SHP77 (cell line): ENCODE data around the gene SAMHD1.
A peak's percentile ranks its signal among the peaks of the same experiment; 100 is the strongest.
"Not testable (repeated sequence)": the region's sequence is repeated elsewhere in the genome, so short reads cannot be mapped to it uniquely, and the experiment has no call there.

ENCODE experiments used
- DNase-seq, 2 experiments: peaks; one replicate each; lab custom pipeline; 2025; lab: John Stamatoyannopoulos, UW

The SAMHD1 gene

DNA sequence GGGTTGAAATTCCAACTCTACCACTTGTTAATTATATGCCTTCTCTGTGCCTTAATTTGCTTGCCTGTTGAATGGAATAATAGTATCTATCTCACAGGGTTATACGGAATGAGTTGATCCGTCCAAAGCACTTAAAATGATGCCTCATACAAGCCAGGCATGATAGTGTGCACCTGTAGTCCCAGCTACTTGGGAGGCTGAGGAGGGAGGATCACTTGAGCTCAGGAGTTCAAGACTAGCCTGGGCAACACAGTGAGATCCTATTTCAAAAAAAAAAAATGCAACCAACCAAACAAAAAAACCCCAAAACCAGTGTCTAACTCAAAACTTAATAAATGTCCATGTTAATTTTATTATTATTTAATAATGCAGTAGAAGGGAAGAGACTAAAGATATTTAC, 35.3 kb downstream of the SAMHD1 start:
- no peak for DNase-seq

DNA sequence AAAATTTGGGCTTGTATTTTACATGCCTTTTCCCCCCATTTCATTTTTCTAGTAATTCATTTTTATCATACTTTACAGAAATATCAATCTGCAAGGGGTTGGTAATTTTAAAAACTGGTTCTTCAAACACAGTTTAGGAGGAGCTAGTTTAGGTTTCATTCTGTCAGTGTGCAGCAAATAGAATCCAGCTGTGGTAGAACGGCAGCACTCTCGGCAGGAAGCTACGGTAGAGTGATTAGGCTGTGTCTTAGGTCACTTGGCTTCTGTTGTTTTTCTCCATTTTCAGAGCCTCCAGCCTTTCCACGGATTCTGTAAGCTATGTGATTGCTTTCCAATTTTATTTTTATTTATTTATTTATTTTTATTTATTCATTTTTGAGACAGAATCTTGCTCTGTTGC, 42.9 kb downstream of the SAMHD1 start:
- DNase-seq: no peak

DNA sequence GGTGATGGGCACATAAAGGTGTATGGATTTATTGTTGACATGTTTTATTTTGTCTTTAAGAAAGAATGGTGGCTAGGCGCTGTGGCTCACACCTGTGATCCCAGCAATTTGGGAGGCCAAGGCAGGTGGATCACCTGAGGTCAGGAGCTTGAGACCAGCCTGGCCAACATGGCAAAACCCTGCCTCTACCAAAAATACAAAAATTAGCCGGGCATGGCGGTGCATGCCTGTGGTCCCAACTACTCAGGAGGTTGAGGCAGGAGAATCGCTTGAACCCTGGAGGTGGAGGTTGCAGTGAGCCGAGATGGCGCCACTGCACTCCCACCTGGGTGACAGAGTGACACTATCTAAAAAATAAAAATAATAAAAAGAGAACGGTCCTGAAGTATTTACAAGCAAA, 45.4 kb downstream of the SAMHD1 start:
- not testable (repeated sequence) for DNase-seq

DNA sequence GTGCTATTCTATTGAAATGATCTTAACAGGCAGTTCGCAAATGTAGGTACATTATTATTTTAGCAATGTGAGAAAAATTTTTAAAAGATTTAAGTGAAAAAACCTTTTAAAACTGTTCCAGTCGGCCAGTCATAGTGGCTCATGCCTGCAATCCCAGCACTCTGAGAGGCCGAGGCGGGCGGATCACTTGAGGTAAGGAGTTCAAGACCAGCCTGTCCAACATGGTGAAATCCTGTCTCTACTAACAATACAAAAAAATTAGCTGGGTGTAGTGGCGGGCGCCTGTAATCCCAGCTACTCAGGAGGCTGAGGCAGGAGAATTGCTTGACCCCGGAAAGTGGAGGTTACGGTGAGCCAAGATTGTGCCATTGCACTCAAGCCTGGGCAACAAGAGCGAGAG, 45.9 kb downstream of the SAMHD1 start:
- not testable (repeated sequence) for DNase-seq

DNA sequence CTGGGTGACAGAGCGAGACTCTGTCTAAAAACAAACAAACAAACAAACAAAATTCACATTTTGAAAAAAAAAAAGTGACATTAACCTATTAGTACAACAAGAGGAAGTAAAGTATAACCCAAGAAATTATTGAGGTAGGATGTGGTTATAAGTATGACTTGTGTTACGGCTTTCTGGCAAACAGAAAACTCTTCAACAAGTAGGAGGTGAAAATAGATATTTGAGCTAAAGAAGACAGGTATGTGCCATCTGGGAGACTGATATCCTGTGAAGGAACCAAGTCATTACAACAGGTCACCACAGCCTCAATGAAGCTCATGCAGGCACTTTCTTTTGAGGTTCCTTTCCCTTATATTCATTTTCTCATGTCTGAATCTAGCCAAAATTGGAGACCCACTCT, 46.8 kb downstream of the SAMHD1 start:
- DNase-seq: no peak

DNA sequence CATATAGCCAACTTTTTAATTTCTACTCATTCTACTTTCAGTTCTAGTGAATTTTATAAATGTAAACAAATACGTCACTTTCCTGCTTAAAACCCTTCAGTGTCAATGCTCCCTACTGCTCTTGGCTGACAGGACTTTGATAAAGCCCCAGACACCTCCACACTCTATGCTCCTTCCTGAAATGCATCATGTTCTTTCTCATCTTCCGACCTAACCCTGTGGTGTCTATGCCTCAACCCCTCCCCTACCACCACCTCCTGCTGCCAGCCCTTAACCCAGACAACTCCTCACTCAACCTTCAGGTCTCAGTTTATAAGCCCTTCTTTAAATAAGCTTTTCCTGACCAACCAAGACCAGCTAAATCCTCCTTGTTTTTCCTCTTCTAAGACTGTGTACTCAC, 56.5 kb downstream of the SAMHD1 start:
- DNase-seq: no peak

DNA sequence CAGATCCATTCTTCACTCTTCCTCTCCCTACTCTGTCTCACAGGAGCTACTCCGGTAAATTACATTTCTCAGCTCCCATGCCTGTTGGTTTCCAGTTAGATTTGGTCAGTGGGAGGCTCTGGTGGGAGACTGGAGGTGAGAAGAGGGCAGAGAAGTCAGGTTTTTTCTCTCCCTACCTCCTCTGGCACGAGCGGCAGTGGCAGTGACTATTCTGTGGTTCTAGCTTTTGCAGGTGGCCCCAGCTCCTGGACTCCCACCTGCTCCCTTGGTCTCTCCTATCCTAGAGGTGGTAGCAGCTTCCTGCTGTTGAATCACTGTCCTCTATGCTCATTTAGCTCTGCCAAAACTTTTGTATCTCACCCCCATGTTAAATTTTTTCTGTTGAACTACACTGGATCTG, 57.7 kb downstream of the SAMHD1 start:
- no peak for DNase-seq

DNA sequence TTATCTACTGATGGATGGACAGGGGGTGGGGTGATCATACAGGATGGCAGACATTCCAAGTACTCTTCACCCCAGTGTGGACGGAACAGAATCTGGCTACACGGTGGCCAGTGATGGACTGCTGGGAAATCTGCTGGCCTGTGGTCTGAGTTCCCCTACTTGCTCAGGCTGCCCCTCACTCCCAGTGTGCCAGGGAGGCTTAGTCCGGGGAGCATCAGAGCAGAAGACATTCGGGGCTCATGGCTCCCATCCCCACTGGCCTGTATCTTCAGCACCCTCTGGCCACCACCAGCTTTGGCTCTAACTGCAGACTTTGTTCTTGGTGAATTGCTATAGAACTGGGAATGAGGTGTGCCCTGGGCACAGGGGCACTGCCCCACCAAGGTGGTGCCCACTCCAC, 60.3 kb downstream of the SAMHD1 start:
- DNase-seq: no peak

DNA sequence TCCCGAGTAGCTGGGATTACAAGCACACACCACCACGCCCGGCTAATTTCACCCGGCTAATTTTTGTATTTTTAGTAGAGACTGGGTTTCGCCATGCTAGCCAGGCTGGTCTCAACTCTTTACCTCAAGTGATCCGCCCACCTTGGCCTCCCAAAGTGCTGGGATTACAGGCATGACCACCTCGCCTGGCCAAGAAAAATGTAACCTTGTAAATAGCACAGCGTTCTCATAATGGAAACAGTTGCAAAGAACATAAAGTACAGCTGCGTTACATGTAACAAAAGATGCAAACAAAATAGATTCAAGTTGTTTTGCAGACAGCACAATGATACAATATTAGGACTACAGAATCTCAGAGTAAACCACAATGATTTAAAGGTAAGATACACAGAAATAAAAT, 60.9 kb downstream of the SAMHD1 start:
- DNase-seq: no peak

DNA sequence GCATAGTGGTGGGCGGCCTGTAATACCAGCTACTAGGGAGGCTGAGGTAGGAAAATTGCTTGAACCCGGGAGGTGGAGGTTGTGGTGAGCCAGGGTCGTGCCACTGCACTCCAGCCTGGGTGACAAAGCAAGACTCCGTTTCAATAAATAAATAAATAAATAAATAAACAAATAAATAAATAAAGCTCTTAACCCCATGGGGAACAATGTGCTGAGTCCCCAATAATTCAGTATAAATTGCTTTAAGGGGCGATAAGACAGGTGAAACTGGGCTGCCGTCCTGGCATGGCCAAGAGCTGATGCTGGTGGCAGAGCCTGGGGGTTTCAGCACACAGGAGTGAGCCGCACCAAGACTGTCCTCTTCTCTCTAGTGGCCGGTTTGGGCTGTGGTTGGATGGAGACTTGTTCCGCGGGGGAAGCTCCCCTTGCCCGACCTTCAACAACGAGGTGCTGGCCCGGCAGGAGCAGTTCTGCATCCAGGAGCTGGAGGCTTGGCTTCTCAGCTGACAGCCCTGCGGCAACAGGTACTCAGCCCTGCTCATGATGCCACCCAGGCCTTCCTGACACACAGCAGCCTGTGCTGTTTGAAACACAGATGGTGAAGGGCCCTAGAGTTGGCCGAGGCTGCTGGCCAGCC, 62.5 kb downstream of the SAMHD1 start:
- DNase-seq: no peak

DNA sequence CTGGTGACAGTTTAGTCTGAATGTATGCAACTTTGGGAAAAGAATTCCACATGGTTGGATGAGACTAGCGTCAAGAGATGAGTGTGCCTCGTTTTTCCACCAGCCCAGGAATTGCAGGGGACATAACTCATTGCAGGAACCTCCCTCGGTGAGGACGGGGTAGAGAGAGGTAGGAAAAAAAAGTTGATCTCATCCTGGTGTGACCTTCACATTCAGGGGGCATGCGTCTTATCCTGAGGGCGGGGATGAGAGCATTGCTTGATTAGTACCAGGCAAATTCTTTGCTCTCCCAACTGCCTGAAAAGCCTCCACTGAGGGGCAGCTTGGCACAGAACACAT, 63.8 kb downstream of the SAMHD1 start:
- no peak for DNase-seq

DNA sequence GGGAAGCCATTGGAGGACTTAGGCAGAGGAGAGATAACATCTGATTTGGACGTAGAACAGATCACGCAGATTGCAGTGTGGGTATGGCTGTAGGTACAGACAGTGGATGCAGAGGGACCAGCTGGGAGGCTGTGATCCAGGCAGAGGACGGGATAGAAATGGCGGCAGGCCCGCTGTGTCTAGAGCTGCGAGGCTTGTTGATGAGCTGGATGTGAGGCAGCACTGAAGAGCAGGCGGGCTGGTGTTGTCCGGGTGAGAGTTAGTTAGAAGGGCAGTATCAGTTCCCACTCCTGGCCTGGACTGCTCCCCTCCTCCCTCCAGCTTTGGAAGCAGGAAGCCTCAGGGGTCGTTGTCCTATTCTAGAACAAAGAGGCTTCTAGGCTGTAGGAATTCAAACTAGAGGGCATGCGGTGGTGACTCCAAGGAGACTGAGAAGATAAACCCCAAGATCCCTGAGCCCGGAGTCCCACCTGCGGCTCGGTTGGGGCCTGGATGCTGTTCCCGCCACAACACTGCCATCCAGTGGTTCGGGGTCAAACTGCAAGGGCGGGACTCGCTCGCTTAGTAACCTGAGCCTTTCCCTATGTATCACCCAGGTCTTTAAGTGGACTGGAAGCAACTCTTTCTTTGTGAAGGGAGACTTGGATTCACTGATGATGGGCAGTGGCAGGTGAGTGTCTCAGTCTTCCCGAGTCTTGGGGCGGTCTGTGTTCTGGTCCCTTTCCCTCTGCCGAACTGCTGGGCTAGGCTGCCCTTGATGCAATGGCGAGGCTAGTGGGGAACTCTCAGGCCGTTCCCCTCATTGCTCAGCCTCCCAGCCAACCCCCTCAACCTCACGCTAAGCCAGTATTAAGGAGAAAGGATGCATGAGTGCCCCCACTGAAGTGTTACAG, 64.4 kb downstream of the SAMHD1 start:
- DNase-seq: peak; percentile 80 to 82

DNA sequence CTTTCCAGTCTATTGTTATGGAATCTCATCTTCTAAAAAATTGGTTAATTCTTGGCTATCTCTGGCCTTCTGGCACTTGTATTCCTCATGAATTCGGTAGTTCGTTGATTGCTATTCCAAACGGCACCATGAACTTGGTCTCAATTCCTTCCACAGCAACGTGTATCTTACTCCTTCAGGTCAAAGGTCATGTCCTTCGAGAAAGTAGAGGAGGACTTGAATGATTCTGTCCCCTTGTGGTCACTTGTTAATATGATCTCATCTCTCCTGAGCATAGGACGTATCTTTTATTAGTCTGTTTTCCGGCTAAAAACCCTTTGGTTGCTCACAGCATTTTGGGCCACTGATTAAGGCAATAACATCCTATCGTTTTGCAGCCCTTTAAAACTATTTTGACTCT, 66.2 kb downstream of the SAMHD1 start:
- DNase-seq: no peak

DNA sequence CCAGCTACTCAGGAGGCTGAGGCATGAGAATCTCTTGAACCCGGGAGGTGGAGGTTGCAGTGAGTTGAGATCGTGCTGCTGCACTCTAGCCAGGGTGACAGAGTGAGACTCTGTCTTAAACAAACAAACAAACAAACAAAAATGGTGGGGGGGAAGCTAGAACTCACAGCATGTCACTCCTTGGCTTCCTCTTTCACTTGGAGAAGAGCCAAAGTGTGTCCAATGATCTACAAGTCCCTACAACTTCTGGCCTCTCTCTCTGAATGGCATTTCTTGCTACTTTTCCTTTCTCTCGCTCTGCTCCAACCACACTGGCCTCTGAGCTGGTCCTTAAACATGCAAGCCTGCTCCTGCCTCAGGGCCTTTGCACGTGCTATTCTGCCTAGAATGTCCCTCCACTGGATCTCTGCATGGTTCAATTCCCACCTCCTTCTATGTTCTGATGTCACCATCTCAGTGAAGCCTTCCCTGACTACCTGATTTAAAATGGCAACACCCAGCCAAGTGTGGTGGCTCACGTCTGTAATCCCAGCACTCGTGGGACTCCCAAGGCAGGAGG, 67.5 kb downstream of the SAMHD1 start:
- DNase-seq: no peak

DNA sequence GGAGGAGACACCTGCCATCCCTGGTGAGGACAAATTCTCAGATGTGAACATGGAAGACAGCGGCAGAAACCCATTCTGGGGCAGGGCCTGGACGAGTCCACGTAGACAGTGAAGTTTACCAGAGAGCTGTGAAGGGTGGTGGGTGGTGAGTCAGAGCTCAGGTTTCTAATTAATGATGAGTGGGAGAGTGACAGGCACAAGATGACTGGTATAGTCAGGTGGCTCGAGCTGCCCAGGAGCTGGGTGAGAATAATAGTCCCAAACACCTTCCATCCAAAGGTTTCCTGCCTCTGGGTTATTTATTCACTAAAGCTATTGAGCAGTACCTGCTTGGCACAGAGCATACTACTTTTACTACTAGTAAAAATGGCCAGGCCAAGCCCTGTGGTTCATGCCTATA, 69.6 kb downstream of the SAMHD1 start:
- DNase-seq: no peak

DNA sequence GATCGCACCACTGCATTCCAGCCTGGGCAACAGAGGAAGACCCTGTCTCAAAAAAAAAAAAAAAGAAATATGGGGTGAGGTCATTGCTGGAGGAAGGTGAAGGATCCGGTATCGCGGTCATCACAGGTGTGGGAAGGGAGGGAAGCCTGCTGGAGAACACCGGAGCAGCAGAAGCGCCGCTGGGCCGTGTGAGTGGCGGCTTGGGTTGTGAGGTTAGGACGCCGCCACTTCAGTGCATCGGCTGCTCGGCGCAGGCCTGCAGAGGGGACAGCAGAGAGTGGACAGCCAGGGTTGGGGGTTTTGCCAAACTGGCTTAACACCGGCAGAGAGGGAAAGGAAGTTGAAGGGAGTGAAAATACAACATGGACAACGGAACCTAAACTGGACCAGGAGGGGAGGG, 70.2 kb downstream of the SAMHD1 start:
- DNase-seq: no peak

DNA sequence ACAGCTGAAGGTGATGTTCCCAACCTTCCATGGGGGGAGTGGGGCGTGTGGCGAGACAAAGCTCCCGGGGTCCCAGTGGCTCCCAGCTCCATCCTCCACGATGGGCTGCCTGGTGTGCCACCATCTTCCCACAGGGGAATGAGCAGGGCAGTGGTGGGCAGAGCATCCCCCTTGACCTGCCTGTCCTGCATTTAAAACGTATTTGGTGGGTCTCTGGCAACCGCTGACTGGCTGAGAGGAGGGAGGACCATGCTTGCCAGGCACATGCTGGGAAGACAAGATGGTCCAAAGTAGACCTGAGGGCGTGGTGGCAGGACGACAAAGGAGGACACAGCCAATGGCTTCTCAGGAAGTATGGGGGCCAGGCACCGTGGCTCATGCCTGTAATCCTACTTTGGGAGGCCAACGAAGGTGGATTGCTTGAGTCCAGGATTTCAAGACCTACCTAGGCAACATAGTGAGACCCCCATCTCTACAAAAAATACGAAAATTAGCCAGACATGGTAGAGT, 70.7 kb downstream of the SAMHD1 start:
- DNase-seq: no peak

DNA sequence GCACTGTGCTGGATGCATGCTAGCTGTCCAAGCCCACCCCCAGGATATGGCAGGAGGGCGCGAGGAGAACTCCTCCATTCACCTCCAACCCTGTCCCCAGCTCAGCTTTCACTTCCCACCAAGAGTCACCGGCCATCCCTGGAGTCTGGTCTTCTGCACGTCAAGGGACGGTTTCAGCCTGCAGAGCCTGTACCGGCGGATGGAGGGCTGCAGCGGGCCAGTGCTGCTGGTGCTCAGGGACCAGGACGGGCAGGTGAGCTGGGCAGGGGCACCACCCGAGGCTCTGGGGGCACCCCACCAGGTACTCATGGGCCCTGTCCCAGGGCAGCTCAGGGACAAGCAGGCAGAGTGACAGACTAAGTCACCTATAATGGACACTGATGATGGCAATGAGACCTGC, 72.6 kb downstream of the SAMHD1 start:
- no peak for DNase-seq

DNA sequence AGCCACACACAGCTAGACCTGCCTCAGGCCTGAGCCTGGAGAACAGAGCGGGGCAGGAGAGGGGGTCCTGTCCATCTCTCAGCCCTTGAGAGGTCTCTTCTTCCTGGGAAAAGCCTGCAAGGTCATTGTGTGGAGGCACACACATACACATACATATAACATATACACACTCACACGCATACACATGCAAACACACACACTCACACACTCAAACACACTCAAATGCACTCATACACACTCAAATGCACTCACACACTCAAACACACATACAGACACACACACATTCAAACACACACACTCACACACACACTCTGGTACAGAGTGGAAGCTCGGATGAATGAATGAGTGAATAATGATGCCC, 75.1 kb downstream of the SAMHD1 start:
- DNase-seq: no peak

DNA sequence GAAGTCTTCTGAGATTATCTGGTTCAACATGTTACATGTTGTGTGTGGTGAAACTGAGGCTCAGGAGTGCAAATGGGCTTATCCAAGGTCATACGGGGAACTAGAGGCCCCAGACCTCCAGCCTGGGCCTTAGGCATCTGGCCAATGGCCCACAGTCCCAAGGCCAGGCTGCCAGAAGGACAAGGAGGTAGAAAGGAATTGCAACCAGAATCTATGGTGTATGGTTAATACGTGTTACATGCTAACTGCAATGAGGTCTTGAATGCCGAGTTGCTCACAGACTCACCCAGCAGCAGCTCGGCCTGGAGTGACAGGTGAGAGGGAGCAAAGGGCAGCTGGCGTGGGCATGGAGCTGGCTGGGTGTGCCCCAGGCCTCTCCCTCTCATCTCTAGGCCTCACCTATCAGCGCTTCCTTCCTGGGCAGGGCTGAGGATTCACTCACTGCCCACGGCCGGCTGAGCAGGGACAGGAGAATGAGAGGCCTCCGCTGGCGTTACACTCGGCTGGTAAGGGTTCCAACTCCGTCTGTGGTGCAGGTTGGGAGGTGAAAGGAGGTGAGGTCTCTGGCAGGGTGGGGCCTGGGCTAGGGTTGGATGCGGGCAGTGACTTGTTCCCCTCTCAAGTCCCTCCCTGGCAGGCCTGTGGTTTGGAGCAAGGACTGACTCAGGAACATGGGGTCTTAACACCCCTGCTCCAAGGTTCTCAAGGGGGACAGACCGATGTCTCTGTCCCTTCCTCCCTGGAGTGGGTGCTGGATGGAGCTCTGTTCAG, 75.6 kb downstream of the SAMHD1 start, which contains the start of gene TLDC2:
TLDC2 (plus strand) TSS at position 437 of the 771 bp plus-strand sequence; CDS start at position 474, 37 bp downstream.
- DNase-seq: no peak

DNA sequence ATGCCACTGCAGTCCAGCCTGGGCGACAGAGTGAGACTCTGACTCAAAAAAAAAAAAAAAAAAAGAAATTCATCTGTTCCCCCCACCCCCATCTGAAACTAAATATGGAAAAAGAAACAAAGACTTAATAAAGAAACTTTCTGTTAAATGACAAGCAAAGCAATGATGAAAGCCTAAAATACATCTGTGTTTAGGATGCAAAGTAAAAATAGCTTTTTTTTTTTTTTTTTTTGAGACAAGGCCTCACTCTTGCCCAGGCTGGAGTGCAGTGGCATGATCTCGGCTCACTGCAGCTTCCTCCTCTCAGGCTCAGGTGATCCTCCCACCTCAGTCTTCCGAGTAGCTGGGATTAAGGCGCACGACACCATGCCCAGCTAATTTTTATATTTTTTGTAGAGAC, 76.4 kb downstream of the SAMHD1 start:
- not testable (repeated sequence) for DNase-seq

DNA sequence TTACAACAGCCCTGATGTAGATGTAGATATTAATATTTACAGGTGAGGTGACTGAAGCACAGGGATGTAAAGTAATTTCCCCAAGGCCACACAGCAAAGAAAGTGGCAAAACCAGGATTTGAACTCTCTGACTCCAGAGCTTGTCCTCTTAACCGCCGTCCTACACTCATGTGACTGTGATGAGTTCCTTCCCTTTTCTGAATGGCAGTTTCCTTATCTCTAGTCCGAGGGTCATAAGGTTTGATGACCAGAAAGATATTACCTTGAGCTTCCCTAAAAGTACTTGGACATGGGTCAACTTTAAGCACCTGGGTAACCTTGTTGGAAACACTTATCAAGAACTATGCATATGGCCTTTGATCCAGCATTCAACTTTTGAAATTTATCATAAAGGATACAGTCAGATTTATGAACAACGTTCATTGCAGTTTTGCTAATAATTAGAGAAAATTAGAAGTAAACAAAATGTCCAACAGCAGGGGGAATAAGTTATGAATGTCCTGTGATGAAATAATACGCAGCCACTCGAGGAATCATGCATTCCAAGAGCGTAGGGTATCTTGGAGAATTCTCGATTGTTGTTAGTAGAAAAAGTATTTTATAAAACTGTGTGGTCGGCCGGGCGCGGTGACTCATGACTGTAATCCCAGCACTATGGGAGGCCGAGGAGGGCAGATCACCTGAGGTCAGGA, 77.9 kb downstream of the SAMHD1 start:
- no peak for DNase-seq
